GM21423 (cell line): ENCODE measurements around the gene RUNX2.
"Not testable (repeated sequence)": the region's sequence is repeated elsewhere in the genome, so short reads cannot be mapped to it uniquely, and the experiment has no call there.

ENCODE experiments used
- ATAC-seq: cut with Tn5 transposase; IDR thresholded peaks from one replicate; pipeline ENCODE4 v1.9.1; 2021; ENCODE audit warnings: mild to moderate bottlenecking, moderate library complexity; ENCODE audit not compliant: unreplicated experiment

The RUNX2 gene

DNA sequence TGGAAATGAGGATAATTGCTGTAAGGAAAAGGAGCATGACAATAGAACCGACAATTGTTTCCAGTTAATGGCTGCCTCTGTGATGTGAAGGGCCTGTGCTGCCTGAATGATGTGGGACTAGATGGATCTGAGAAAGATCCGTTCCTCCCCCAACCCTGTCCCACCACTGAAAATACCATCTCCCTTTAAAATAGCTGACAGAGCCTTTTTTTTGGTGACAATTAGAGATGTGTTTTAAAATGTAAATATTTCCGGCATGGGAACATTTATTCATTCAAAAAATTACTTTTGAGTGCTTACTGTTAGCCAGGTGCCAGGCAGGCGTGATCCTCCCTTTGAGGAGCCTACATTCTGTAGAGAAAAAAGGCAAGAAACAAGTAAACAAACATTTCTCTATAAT, 122.0 kb downstream of the RUNX2 start:
- no peak for ATAC-seq

DNA sequence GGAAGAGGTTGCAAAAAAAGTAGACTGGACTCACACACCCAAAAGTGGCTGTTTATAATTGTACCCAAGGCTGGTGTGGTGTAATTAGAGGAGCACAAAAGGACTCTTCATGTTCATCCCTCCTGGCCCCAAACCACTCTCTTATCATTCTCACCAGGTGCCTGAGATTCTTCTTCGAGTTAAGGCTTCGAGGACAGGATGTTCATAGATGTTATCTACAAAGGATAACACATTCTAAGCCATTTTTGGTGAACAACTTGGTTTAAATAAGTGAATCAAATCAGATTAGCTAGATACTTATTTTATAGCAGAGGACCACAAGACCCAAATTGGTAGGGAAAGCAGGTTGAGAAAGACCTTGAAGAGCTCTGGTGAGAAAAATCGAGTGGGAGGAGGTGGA, 122.7 kb downstream of the RUNX2 start:
- ATAC-seq: no peak

DNA sequence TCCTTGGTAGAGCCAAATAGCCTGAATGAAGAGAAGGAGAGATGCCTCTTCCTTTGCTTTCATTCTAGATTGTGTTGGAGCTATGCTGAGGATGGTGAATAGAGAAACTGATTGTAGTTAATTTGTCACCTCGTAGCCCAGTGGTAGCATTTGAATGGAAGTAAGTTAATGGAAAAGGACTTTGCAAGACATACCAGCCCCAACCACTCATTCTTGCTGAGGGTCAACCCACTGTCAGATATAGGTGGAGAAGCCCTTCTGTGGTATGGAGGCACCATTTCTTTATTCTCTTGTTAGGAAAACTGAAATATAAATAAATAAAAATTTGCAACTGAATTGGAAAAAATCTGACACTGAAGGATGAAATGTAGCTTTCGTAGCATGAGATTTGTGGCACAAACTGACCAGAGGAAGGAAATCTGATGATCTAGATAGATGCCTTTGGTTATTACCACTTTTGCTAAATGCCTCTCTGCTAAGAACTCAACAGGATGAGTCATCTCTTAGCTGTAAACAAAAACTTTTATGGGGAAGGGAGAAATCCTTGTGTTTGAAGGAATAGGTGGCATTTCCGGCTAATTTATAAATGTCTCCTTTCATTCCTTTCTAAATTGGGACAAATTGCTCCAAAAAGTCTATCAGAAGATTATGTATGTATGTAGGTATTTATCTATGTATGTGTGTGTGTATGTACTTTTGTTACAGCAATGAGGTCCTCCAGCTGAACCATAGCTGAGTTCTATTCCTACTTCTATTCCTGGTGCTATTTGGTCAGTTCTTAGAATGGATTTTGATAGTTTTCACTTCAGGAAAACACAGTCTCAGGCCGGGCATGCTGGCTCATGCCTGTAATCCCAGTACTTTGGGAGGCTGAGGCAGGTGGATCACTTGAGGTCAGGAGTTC, 126.1 kb downstream of the RUNX2 start:
- ATAC-seq: no peak

DNA sequence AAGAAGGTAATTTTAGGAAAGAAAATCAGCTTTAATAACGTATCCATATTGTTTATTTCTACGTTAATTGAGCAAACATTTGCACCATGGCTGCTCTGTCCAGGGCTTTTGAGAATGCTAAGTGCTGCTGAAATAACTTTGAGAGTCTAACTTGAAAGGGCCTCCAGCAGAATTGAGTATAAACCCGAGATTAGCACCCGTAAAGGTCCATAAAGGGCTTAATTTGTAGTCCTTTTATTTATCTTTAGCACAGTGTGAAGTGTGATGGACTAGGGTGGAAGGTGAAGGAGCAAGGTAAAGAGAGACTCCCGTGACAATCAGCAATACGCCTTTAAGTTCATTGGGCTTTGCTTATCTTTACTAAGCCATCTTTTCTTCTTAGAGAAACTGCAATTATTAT, 127.3 kb downstream of the RUNX2 start:
- ATAC-seq: no peak

DNA sequence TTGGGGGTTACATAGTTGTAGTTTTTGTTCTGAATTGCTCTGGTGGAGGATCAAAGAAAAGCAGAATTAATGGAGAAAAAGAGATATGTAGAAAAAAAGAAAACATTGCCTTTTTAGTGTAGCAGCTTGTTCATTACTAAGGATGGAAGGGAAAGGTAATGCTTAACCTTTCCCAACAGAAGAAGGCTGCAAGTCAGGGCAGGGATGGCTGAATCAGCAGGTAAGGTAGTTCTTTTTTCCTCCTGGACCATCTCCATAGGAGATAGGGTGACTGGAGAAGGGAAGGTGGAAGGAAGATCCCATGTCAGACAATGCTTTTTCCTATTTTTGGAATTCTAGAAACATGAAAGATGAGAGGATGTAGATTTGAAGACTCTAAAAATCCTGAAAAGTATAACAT, 129.0 kb downstream of the RUNX2 start:
- ATAC-seq: no peak

DNA sequence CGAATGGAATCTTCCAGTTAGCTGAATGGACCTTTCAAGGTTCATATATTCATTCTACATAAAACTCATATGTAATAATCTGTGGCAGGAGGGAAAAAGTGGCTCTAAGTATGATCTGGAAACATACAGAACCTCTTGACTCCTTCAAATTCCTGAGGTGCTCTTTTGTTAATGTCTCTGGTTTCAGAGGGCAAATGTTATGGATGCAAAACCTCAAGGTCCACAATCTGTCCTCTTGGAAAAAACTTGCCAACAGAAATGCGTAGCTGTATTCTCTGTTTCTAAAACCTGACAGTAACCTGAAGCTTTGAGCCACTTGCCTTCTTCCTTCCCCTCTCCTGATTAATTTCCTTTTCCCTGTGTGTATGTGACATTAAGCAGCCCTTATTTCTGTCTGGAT, 130.5 kb downstream of the RUNX2 start:
- no peak for ATAC-seq

DNA sequence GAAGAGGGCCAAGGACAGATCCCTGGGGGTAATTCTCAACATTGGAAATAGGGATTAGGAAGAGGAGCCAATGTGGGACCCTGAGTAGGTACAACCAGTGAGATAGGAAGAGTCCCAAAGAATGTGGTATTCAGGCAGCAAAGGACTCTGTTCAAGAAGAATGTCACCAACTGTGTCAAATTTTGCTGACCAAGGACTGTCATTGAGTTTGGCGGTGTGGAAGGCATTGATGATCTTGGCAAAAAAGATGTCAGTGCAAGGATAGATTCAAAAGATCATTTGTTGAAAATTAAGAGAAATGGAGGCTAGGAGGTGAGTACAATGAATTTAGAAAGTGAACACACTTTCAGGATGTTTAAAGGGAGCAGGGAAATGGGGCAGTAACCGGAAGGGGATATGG, 132.0 kb downstream of the RUNX2 start:
- ATAC-seq: no peak

DNA sequence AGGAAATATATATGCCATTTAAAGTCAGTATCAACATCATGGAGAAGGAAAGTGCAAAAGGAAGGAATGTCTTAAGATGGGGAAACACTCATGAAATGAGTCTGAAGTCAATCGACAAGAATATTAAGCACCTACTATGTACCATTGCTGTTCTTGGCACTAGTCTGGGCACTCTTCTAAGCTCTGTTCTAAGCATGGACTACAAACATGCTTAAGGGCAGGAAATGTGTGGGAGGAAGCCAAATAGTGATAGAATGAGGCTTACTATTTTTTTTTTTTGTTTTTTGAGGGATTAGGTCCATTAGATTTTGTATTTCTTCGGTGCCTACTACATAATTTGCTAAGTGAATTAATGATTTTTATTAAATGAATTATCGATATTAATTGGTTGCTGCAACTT, 133.4 kb downstream of the RUNX2 start:
- ATAC-seq: no peak

DNA sequence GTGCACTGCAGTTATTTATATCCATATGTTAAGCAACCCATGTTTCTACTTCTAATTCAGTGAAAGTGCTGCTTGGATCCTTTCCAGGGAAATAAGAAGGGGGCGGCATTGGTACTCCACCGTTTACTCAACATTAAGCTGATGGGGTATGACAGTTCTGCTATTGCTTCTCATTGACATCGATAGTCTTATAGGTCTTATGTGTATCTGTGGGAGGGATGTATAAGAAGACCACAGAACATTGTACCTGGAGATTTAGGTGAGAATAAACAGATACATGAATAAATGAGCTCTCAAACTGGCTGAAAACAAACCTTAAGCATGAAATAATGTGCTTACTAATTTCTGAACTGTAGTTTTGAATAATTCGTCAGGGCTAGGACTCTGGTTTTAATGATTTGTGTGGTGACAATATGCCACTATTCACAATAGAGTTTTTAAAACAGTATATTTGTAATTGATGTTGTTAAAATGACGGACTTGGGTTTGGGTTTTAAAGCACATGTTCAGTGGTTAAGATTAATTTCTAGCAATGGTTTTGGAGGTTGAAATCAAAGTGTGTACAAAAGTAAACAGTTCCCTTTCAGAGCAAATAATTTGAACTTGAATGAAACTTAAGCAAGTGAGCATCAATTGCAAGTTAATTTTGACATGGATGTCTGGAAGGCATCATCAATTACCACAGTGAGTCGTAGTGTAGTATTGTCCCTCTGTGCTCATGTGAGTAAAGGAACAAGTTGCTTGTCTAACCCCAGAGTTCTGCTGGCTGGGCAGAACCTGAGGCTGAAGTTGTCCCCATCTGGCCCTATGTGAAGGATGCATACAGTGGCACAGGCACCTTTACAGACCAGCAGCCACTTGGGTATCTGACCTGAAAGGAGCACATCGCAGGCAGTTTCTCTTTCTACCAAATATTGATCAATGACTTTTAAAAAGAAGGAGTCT, 134.3 kb downstream of the RUNX2 start:
- no peak for ATAC-seq

DNA sequence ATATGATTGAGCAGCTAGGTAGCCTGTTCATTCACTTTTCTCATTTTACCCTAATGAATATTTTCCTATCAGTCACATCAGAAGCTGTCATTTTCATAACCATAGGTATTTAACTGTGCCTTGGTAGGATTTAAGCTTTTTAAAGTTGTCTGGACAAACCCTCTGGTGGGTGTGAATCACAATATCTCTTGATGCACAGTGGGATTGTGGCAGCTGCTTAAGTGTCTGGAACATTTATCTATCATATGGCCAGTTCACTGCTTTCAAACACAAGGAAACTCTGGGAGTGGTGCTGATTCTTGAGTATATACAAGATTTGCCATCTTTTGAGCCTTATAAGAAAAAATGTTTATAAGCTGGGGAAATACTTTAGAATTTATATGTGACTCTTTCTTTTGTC, 136.6 kb downstream of the RUNX2 start:
- no peak for ATAC-seq

DNA sequence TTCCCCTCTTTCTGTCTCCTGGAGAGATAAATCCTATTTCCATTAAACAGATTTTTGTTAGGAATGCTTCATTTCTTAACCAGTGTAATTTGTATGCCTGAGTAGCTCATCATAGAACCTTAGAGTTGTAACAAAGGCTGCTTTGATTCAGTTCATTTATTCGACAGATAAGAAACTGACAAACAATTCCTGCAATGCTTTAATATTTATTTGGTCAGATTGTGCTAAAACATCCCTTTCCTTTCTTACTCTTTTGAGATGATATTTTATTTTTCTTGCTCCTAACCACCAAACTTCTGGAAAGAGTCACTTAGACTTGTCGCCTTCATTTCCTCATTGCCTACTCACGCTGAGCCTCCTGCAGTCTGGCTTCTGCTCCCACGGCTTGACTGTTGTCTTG, 138.6 kb downstream of the RUNX2 start:
- no peak for ATAC-seq

DNA sequence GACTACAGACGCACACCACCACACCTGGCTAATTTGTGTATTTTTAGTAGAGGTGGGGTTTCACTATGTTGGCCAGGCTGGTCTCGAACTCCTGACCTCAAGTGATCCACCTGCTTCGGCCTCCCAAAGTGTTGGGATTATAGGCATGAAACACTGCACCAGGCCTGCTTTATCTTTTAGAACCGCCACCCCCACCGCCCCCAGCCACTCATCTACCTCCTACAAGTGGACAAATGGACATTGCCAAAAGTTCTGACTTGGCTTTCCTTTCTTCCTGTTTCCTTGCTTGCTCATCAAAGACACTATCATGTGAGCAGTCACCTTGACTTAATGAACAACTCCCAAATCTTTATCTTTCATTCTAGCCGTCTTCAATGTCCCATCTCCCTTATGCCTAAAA, 139.3 kb downstream of the RUNX2 start:
- ATAC-seq: not testable (repeated sequence)

DNA sequence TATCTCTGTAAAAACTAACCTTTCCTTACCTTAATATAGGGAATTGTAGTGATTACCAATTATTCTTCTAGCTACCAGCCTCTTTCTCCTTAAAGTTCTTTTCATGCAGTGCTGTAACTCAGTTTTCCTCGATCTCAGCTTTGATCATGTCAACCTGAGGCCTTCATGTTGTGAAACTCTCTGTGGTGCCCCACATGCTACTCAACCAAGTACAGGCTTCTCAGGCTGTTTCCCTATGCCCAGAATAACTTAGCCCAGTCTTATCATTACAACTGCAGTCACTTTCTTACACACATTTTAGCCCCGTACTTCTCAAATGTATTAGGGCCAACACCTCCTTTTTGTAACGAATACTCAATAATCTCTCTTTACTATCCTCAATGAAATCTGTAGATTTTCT, 139.7 kb downstream of the RUNX2 start:
- ATAC-seq: no peak

DNA sequence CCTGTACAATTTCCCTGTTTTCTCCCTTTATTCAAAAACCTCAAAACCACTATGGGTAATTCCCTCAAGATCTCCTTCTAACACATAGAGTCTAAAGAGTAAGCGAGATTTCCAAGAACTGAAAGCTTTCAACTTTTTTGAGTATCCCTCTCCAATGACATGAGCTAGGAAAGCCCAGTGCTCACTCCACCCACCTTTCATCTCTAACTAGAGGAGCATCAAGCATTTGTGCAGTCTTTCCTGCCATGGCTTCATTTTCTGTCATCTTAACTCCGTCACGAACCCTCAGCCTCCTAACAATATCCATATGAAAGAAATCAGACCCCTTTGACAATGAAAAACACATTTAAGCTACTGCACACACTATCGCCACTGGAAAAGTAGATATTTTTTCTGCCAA, 141.5 kb downstream of the RUNX2 start:
- ATAC-seq: no peak

DNA sequence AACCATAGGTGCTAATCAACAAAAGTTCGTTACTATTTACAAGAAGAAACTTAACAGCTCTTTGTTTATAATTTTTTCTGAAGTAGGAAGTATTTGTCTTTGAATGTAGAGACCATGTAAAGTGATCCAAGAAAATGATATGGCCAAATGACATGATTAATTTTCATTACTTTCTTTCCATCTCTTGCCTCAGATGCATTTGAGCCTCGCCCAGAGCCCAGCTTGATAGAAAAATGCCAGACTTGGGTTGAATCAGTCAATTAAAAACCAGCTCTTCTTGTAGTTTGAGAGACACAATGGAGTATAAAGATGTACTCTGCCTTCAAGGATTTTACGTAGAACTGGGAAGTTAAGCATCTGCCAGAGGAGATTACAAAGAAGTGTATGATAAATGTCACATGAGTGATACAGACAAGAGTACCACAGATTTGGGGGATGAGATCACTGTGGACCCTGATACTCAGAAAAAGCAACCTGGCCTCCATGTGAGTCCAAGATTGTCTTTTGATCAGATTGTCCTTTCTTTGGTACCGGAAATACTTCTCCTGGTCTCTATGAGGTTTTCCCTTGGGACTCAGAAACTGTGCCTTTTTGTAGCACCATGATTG, 142.1 kb downstream of the RUNX2 start:
- no peak for ATAC-seq

DNA sequence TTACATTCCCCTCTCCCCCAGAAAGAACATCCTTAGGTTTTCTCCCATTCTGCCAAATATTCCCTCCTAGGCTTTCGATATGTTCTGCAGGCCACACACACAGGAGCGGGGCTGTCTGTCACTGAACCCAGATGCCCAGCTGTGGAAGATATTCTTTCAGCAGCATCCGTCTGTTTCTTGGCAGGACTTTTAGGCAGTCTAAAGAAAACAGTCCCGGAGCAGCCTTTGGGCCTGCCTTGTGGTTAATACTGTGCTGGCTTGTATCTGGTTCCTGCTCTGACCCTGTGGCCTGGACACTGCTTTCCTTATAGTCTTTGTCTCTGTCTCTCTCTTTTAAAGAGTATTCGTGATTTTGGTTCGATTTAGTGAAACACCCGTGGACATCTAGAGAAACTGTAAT, 144.3 kb downstream of the RUNX2 start:
- ATAC-seq: no peak

DNA sequence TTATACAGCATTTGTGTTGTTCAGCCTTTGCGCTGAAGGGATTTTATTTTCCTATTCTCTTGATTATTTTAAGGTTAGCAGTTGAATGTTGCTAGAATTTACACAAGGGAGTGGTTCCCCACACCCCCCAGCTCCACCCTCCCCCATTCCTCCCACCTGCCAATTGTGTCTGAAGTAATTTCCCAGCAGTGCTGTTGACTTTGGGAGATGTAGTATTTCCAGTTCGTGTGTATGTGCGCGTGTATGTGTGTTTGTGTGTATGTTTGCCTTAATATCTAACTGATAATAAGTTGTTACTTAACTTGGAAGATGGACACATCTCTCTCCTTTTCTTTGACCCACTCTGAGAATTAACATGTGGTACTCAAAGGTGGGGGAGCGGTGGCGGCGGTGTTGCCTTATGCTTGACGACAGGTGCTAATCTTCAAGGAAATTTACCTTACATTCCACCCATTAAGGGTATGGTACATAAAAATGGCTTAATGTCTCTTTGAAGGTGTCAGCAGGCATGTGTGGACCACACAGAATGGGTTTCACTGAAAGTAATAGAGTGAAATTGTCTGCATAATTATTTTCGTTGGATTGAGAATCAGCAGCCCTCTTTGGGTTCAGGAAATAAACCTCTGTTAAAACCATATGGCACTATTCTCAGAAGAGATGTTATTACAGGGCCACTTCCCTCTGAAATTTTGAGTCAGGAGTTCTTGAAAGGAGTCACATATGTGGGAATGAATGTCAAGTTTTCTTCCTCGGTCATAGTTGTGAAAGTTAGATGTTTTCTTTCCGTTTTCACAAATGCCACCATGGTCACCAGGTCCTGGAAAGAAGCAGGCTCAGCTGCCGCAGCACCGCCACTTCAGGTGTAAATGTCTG, 145.2 kb downstream of the RUNX2 start:
- ATAC-seq: no peak

DNA sequence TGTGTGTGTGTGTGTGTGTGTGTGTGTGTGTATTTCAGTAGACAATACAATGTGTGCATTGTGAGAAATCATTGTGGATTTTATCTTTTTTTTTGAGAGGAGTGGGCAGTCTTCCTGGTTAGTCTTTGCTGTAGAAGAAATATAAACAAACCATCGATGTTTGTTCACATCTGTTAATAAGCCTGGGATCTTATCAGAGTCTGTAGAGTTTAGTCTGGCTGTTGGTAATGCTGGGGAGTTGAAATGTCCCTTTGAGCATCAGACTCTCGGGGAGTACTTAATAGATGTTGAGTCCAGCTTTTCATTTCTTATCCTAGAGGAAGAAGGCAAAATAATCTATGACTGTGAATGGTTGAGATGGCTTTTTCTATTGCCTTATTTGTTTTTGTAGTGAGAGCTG, 146.2 kb downstream of the RUNX2 start:
- ATAC-seq: no peak

DNA sequence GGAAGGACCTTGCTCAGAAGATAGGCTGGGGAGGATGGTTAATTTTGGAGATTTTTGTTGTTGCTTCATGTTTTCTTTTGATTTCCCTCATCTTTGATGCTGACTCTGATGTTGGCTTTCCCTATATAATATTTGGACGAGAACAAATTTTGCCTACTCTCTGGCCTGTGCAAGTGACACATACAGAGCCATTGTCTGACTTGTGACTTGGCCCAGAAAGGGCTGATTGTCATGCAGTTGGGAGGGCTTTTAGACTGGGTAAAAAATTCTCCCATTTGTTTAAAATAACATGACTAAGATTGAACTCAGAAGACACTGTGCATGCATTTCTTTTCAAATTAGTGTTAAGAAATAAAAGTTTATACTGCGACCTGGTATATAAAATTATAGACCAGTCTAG, 148.2 kb downstream of the RUNX2 start:
- no peak for ATAC-seq

DNA sequence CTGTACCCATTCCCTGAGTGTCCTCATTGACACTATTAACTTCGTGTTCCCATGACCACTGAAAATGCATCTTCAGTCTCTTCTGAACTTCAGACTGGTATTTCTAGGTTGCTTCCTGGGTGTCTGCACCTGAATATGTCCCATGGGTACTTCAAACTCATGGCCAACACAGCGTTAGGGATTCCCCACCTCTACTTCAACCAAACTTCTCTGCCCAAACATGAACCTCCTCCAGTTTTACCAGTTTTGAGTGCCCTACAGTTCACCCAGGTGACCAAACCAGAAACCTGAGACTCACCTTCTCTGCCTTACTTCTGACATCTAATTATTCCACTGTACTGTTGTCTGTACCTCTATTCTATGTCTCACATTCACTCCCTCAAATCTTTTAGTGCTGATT, 149.1 kb downstream of the RUNX2 start:
- ATAC-seq: no peak

DNA sequence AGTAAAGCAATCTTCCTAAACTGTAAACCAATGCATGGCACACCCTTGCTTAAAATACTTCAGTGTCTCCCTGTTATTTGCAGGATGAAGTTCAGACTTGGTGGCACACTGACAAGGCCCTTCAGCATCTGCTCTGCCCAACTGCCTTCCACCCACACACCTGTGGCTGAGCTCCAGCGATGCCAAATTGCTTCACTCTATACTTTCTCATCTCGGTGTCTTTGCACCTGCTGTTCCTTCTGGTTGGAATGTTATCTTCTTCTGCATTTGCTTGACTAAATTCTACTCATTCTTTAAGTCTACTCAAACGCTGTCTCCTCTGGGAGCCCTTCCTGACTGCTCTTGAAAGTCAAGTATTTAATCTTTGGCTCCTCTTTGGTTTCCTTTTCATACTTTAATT, 149.7 kb downstream of the RUNX2 start:
- ATAC-seq: no peak
